ENCODE data around the gene TPRA1. TPM values are rescaled to one million over a fixed set of nuclear protein-coding genes. Genes with fewer than 3 reads are reported as not detected.

The TPRA1 gene
- total RNA-seq, 1 experiment from 2014 or later = 20.0 TPM

DNA sequence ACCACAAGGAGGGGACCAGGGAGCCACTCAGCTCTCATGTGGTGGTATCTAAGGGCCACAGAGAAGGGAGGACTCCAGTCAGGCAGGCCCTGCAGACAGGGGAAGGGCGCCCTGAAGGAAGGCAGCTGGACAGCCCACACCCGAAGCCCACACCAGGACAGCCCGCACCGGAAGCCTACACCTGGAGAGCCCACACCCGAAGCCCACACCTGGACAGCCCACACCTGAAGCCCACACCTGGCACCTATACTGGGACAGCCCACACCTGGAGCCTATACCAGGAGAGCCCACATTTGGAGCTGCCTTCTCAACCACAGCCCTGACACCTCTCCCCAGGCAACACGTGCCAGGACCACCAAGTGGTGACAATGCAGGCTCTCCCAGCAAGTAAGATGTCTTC is 11.7 kb downstream of the TPRA1 start:
- TF ChIP-seq, protein P1, sequence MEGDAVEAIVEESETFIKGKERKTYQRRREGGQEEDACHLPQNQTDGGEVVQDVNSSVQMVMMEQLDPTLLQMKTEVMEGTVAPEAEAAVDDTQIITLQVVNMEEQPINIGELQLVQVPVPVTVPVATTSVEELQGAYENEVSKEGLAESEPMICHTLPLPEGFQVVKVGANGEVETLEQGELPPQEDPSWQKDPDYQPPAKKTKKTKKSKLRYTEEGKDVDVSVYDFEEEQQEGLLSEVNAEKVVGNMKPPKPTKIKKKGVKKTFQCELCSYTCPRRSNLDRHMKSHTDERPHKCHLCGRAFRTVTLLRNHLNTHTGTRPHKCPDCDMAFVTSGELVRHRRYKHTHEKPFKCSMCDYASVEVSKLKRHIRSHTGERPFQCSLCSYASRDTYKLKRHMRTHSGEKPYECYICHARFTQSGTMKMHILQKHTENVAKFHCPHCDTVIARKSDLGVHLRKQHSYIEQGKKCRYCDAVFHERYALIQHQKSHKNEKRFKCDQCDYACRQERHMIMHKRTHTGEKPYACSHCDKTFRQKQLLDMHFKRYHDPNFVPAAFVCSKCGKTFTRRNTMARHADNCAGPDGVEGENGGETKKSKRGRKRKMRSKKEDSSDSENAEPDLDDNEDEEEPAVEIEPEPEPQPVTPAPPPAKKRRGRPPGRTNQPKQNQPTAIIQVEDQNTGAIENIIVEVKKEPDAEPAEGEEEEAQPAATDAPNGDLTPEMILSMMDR (conservative IDR thresholded peaks at IDR 0.05) = no peak
- Histone ChIP-seq H2BK120ac (ENCODE audit: low read depth, low read length, poor library complexity, severe bottlenecking) (no peak overlapping the region), H2BK15ac (ENCODE audit: low read depth, low read length) (no peak overlapping the region), H3K4ac (ENCODE audit: low read depth, low read length) (no peak overlapping the region), H2AK5ac (ENCODE audit: insufficient read length, low read length) (no peak overlapping the region), H3K14ac (ENCODE audit: insufficient read depth, low read length) (no peak overlapping the region), H2BK20ac (ENCODE audit: low read depth, low read length, poor library complexity, severe bottlenecking) (no peak overlapping the region), H3K23ac (ENCODE audit: insufficient read length, low read depth, low read length) (no peak overlapping the region), H3T11ph (ENCODE audit: low read length) (no peak overlapping the region), H3K23me2 (ENCODE audit: insufficient read length, low read depth, low read length, poor library complexity, severe bottlenecking) (no peaks in the 10 kb centered on the region), H3K9me3 (ENCODE audit: control insufficient read depth, low read depth, low read length) (no peaks in the 10 kb centered on the region), H4K8ac (replicated peaks; ENCODE audit: insufficient read length, low read depth, low read length) (no peak overlapping the region), H2BK12ac (ENCODE audit: insufficient read length, low read depth, low read length) (no peak overlapping the region), H3K18ac (ENCODE audit: insufficient read length, low read depth, low read length) (no peak overlapping the region), H4K91ac (ENCODE audit: insufficient read length, low read depth, low read length) (no peak overlapping the region), H2AFZ (ENCODE audit: low read length) (no peak overlapping the region), H3K79me1 (ENCODE audit: insufficient read depth, low read depth, low read length, poor library complexity, severe bottlenecking) (no peaks in the 10 kb centered on the region), H2BK5ac (ENCODE audit: insufficient read length, low read length) (no peak overlapping the region), H3K27me3 (ENCODE audit: insufficient read depth, low read length) (no peaks in the 10 kb centered on the region), H3K9ac (ENCODE audit: extremely low read depth, insufficient read length, low read length) (no peak overlapping the region), H3K4me1 (ENCODE audit: insufficient read depth, low read length) (no peaks in the 10 kb centered on the region; the same call in 1 of the 2 replicates), H4K20me1 (ENCODE audit: control insufficient read depth, insufficient read depth, insufficient read length) (no peaks in the 10 kb centered on the region), H3K56ac (ENCODE audit: insufficient read length, low read depth, low read length) (no peak overlapping the region), H4K5ac (ENCODE audit: insufficient read length, low read depth, low read length) (no peak overlapping the region), H3K79me2 (ENCODE audit: insufficient read depth, low read length) (no peaks in the 10 kb centered on the region), H3K4me2 (ENCODE audit: insufficient read depth, insufficient read length, low read length) (no peak overlapping the region), H3K27ac (ENCODE audit: insufficient read length, low read depth, low read length) (no peak overlapping the region)
- Mint-ChIP-seq H3K4me3 (no peak overlapping the region), H3K27me3 (ENCODE audit: low read depth) (no peaks in the 10 kb centered on the region), H3K27ac (no peak overlapping the region), H3K9me3 (no peaks in the 10 kb centered on the region), H3K4me1 (peaks cover 2% of the 10 kb centered on the region in 2 experiments; a peak in 1 of 4 replicates), H3K36me3 (ENCODE audit: insufficient read depth in 1 of 3, low read depth in 3 of 3) (peaks cover 5 to 23% (median 16%) of the 10 kb centered on the region in 3 experiments; a peak in 6 of 7 replicates)
- no peak for DNase-seq
- WGBS (ENCODE audit: extremely low coverage, insufficient read length, low lambda C conversion rate) = no CpG with 5 or more reads among the region's 6 CpGs

Data from H9 (cell line).